Activated CD4-positive, alpha-beta T cell treated with anti-CD3 and anti-CD28 coated beads for 36 hours (primary cell): Measurements from ENCODE around the gene CPNE1. TPM values are rescaled to one million over a fixed set of nuclear protein-coding genes. Genes with fewer than 3 reads are reported as not detected.
A peak's percentile ranks its signal among the peaks of the same experiment; 100 is the strongest.
"Not testable (repeated sequence)": the region's sequence is repeated elsewhere in the genome, so short reads cannot be mapped to it uniquely, and the experiment has no call there.

ENCODE experiments used
- ATAC-seq: fragments of 200-7000 bp; cut with Tn5 transposase; one replicate; pipeline ENCODE4 v1.10.0; 2021; ENCODE audit warnings: mild to moderate bottlenecking, moderate library complexity
- CTCF ChIA-PET: fragments of 350-600 bp; sonication (Branson Sonifier 250); formaldehyde crosslinking; loops from one replicate; lab custom pipeline; 2021; ENCODE audit warnings: antibody characterized with exemption; lab: Charles Lee
- POLR2A ChIA-PET: fragments of 350-600 bp; sonication (Branson Sonifier 250); formaldehyde crosslinking; loops from one replicate; lab custom pipeline; 2021; ENCODE audit warnings: antibody characterized with exemption, inconsistent platforms; lab: Charles Lee
- DNase-seq: peaks from one replicate; pipeline ENCODE4 v3.0.0-alpha.2; 2020
- H3K27ac Mint-ChIP-seq: one replicate; pipeline ENCODE4 v1.8.0; 2021; ENCODE audit warnings: mixed read lengths
- H3K27me3 Mint-ChIP-seq: one replicate; pipeline ENCODE4 v1.8.0; 2021; ENCODE audit warnings: mixed read lengths
- H3K36me3 Mint-ChIP-seq: one replicate; pipeline ENCODE4 v1.8.0; 2021; ENCODE audit warnings: low read depth, mixed read lengths
- H3K4me1 Mint-ChIP-seq: one replicate; pipeline ENCODE4 v1.8.0; 2021; ENCODE audit warnings: mixed read lengths
- H3K4me3 Mint-ChIP-seq: one replicate; pipeline ENCODE4 v1.8.0; 2021; ENCODE audit warnings: mild to moderate bottlenecking, moderate library complexity, mixed read lengths
- H3K9me3 Mint-ChIP-seq: one replicate; pipeline ENCODE4 v1.8.0; 2021; ENCODE audit warnings: low read depth, mixed read lengths
- intact Hi-C, 2 experiments: fragments of 100-400 bp; cut with DNase I in 1 of 2; cut with micrococcal nuclease in 1 of 2; formaldehyde crosslinking; loops; one replicate each; pipeline versions ENCODE4 v1.14.2 to v1.15.1; 2022 to 2024; cut with DNase I, micrococcal nuclease
- total RNA-seq, 2 experiments: library from RNA; stranded (reverse); gene quantifications; one replicate each; pipeline ENCODE4 v1.2.3, GENCODE V29; 2021

CPNE1 gene
- total RNA-seq, 2 experiments from 2014 or later: 249 to 258 TPM

DNA sequence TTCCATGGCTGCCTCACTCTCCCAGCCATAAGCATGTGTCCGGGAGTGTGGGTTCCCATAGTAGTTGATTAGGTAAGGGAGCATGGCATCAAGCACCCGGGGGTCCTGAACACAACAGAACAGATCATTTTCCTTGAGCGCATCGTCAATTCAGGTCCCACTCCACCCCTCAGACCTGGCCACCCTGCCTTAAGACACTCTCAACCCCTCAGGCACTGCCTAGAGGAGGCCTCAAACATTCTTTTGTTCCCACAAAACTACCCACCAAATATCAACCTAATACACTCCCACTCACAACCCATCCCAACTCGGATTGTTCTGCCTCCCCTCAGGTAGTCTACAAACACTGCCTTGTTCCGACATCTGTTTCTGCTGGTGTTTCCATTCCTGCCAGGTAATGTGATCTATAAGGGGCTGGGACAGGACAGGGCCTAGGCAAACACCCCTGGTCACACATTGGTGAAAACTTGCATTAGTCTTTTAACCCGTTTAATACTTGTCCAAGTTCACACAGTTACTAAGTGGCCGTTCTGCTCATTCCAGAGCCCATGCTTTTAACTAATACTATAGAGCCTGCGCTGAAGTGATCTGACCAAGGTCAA is 33.1 kb upstream of the CPNE1 start:
- Mint-ChIP-seq H3K27ac (peak overlapping the region; percentile 49), H3K36me3 (peaks cover 48% of the 10 kb centered on the region)
- POLR2A ChIA-PET: interaction anchor here (0.6 to 1.0 kb wide), 2 partner anchors 14 to 78 kb away, joined by 5 to 6 read pairs; no protein-coding TSS in a partner anchor

DNA sequence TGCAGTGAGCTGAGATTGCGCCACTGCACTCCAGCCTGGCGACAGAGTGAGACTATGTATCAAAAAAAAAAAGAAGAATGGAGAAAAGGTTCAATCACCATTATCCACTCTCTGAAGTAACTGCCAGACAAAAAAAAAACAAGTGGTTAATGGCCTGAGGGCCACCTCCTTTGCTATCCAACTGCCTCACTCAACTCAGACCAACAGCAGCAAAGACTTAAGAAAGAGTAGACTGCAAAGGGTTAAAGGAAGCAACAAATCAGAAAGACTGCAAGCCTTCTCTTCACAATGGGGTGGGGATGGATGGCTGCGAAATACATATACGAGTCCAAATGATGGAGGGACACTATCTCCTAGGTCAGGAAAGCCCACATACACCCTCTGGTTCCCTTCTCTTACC is 31.3 kb upstream of the CPNE1 start:
- H3K36me3 Mint-ChIP-seq: peaks cover 37% of the 10 kb centered on the region
- POLR2A ChIA-PET: interaction anchor here (0.7 kb wide), 1 partner anchor 56 kb away, joined by 5 read pairs; no protein-coding TSS in a partner anchor

More for the DNA sequence above, 33.1 kb upstream of the CPNE1 start:
- Mint-ChIP-seq H3K27me3 (no peaks in the 10 kb centered on the region), H3K4me1 (peaks cover 39% of the 10 kb centered on the region), H3K9me3 (no peaks in the 10 kb centered on the region), H3K4me3 (peak overlapping the region; percentile 87)
- ATAC-seq (no peak), DNase-seq (no peak)
- CTCF ChIA-PET: no interaction called here
- intact Hi-C loops: loop anchor here (2.0 to 10.0 kb wide), 5 partner anchors 33 to 243 kb away; partner anchors contain the start of genes CEP250 (in 1 of the 2), CPNE1 (in 1 of the 2), RBM12 (in 1 of the 2) and SPAG4 (in 1 of the 2)

DNA sequence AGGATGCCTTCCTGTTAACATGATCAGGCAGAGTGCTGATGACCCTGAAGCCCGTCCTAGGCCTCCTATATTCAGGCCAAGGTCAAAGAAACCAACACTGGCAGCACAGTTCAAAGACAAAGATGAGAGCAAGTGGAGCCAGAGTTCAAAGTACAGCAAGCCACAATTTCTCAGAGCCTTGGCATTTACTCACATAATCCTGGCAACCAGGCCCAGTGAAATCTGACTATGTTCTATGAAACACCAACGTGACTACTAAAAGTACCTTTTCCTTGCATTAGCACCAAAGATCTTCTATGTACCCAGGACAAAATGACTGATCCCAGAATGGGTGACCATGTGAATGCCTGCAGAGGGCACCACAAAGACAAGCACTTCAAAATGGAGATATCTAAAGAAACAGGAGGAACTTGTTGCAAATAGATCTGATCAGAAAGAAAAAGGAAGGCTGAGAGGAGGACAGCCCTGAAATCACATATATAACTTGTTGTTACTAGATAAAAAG is 30.6 kb upstream of the CPNE1 start:
- no peaks in the 10 kb centered on the region for H3K9me3 Mint-ChIP-seq
- no peaks in the 10 kb centered on the region for H3K27me3 Mint-ChIP-seq
- H3K4me3 Mint-ChIP-seq: no peak overlapping the region
- intact Hi-C loops: loop anchor here (5.0 to 10.0 kb wide), 3 partner anchors 78 to 190 kb away; partner anchors contain the start of gene SPAG4 (in 1 of the 2)
- no peak for ATAC-seq
- H3K36me3 Mint-ChIP-seq: peaks cover 35% of the 10 kb centered on the region
- no peak for DNase-seq
- H3K4me1 Mint-ChIP-seq: peaks cover 22% of the 10 kb centered on the region
- H3K27ac Mint-ChIP-seq: no peak overlapping the region
- CTCF ChIA-PET: no interaction called here
- POLR2A ChIA-PET: no interaction called here

More for the DNA sequence above, 31.3 kb upstream of the CPNE1 start:
- Mint-ChIP-seq H3K27me3 (no peaks in the 10 kb centered on the region), H3K9me3 (no peaks in the 10 kb centered on the region), H3K4me3 (no peak overlapping the region), H3K4me1 (peaks cover 29% of the 10 kb centered on the region), H3K27ac (no peak overlapping the region)
- CTCF ChIA-PET: interaction anchor here (0.7 kb wide), 2 partner anchors 21 to 182 kb away, joined by 3 to 4 read pairs; no protein-coding TSS in a partner anchor
- intact Hi-C loops: loop anchor here (5.0 to 10.0 kb wide), 3 partner anchors 79 to 189 kb away; partner anchors contain the start of gene SPAG4 (in 1 of the 2)
- ATAC-seq: no peak
- DNase-seq: no peak

DNA sequence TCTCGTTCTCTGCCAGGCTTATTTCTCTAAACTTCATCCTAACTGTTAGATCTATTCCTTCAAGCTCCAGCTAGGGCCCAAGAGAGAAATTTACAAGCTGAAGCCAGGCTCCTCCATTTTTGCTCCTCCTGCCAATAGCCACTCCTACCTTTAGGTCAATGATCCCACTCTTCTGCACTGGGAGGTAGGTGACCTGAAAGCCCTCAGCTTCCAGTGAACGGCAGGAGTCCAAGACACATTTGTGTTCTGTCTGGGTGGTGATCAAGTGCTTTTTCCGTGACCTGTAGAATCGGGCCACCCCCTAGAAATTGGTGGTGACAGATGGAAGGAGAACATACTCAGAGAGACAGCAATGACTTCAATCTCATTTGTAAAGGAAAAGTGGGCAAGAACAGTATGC is 25.6 kb upstream of the CPNE1 start:
- Mint-ChIP-seq H3K4me1 (peaks cover under 1% of the 10 kb centered on the region), H3K4me3 (no peak overlapping the region), H3K36me3 (peaks cover 36% of the 10 kb centered on the region), H3K9me3 (no peaks in the 10 kb centered on the region), H3K27me3 (no peaks in the 10 kb centered on the region), H3K27ac (no peak overlapping the region)
- DNase-seq (no peak), ATAC-seq (no peak)
- intact Hi-C loops: loop anchor here in 1 of 2 experiments (10.0 kb wide), 1 partner anchor 195 kb away; no protein-coding TSS in a partner anchor
- ChIA-PET POLR2A (interaction anchor here (0.7 kb wide), 1 partner anchor 448 kb away, joined by 3 read pairs; no protein-coding TSS in a partner anchor), CTCF (interaction anchor here (0.6 kb wide), 1 partner anchor 60 kb away, joined by 3 read pairs; no protein-coding TSS in a partner anchor)

GRCh38 chr20:35686872-35687271 is 22.2 kb upstream of the CPNE1 start:
- POLR2A ChIA-PET, H3K4me1 Mint-ChIP-seq, H3K4me3 Mint-ChIP-seq, H3K9me3 Mint-ChIP-seq, ATAC-seq, H3K27me3 Mint-ChIP-seq, H3K27ac Mint-ChIP-seq, intact Hi-C loops: not testable (repeated sequence)
- H3K36me3 Mint-ChIP-seq: peaks cover 28% of the 10 kb centered on the region
- CTCF ChIA-PET: interaction anchor here (0.6 kb wide), 2 partner anchors 196 to 197 kb away, joined by 4 read pairs; no protein-coding TSS in a partner anchor
- peak; percentile 36 for DNase-seq

- peaks cover 33% of the 10 kb centered on the region for H3K36me3 Mint-ChIP-seq
- H3K27me3 Mint-ChIP-seq, H3K9me3 Mint-ChIP-seq, H3K4me1 Mint-ChIP-seq, H3K4me3 Mint-ChIP-seq, DNase-seq, POLR2A ChIA-PET, ATAC-seq, H3K27ac Mint-ChIP-seq, intact Hi-C loops: not testable (repeated sequence)
- CTCF ChIA-PET: interaction anchor here (0.6 to 0.7 kb wide), 3 partner anchors 79 to 212 kb away, joined by 3 to 4 read pairs (median 4); no protein-coding TSS in a partner anchor
Measured at GRCh38 chr20:35685368-35685767, 20.7 kb upstream of the CPNE1 start.

DNA sequence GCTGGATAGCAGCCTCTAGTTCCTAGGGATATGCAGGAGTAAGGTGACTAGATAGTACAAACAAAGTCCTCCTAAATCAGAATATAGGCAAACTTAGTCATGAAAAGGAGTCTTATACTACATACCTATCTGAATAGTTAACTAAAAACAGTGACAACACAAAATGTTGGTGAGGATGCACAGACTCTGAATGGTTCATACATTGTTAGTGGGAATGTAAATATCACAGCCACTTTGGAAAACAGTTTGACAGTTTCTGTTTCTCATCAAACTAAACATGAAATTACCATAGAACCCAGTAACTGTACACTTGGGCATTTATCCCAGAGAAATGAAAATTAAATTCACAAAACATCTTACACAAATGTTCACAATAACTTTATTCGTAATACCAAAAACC is 17.3 kb upstream of the CPNE1 start:
- intact Hi-C loops: no loop called here
- no peaks in the 10 kb centered on the region for H3K9me3 Mint-ChIP-seq
- H3K4me1 Mint-ChIP-seq: no peaks in the 10 kb centered on the region
- no peak overlapping the region for H3K4me3 Mint-ChIP-seq
- H3K36me3 Mint-ChIP-seq: peaks cover 13% of the 10 kb centered on the region
- ATAC-seq (no peak), DNase-seq (no peak)
- CTCF ChIA-PET: no interaction called here
- POLR2A ChIA-PET: no interaction called here
- no peak overlapping the region for H3K27ac Mint-ChIP-seq
- H3K27me3 Mint-ChIP-seq: no peaks in the 10 kb centered on the region

DNA sequence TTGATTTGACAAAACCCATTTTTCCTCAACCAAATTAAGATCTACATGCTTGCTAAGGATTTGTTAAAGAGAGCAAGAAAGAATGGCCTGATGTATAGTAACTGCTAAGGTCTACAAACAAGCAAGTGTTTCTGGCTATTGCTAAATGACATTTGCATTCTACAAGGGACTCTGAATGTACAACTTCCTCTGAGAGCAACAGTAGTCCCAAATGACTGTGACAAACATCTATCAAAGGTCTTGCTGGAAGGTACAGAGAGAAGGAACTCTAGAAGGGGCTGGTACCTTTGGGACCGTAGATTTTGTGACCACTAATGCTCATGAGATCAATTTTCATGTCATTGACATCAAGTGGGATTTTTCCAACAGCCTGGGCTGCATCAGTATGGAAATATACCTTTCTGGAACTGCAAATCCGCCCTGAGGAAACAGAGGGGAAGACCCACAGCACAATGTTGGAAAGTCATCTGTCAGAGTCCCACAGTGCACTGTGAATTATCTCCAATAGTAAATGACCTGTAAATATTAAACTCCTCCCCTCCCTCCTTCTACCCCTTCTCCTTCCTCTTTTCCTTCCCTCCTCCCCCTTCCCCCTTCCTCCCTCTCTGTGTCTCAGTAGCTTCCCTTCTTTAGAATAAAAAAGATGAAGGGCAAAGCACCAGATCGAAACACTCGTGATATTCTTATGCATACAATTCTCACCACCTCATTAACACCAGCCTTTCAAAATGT is 15.9 kb upstream of the CPNE1 start:
- H3K4me3 Mint-ChIP-seq: no peak overlapping the region
- intact Hi-C loops: no loop called here

DNA sequence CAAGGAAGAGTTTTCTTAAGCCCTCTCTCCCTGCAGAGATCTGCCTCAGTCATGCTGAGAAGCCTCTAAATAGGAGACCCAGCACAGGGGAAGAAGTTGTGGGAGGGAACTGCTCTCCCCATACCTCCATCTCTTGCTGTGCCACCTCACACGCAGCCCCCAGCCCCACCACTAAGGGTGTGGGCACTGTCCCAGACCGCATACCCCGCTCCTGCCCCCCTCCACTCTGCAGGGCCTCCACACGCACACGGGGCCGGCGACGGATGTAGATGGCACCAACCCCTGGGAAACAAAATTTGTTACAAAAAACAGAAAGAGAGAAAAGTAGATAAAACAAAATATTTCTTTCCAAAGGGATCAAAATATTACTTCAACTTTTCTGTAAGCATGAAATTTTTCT is 10.2 kb upstream of the CPNE1 start:
- Mint-ChIP-seq H3K9me3 (no peaks in the 10 kb centered on the region), H3K4me3 (no peak overlapping the region), H3K27me3 (no peaks in the 10 kb centered on the region), H3K4me1 (no peaks in the 10 kb centered on the region), H3K27ac (no peak overlapping the region), H3K36me3 (peaks cover 32% of the 10 kb centered on the region)
- intact Hi-C loops: no loop called here
- ATAC-seq: no peak
- POLR2A ChIA-PET: interaction anchor here (0.6 kb wide), 1 partner anchor 13 kb away, joined by 3 read pairs; no protein-coding TSS in a partner anchor
- no peak for DNase-seq
- CTCF ChIA-PET: interaction anchor here (0.6 to 0.9 kb wide), 2 partner anchors 21 to 55 kb away, joined by 3 read pairs; no protein-coding TSS in a partner anchor

More for the DNA sequence above, 15.9 kb upstream of the CPNE1 start:
- no peaks in the 10 kb centered on the region for H3K4me1 Mint-ChIP-seq
- ATAC-seq (no peak), DNase-seq (no peak)
- H3K27me3 Mint-ChIP-seq: no peaks in the 10 kb centered on the region
- CTCF ChIA-PET: interaction anchor here (0.7 kb wide), 1 partner anchor 232 kb away, joined by 7 read pairs; no protein-coding TSS in a partner anchor
- H3K27ac Mint-ChIP-seq: no peak overlapping the region
- H3K36me3 Mint-ChIP-seq: peaks cover 12% of the 10 kb centered on the region
- H3K9me3 Mint-ChIP-seq: no peaks in the 10 kb centered on the region
- POLR2A ChIA-PET: no interaction called here

DNA sequence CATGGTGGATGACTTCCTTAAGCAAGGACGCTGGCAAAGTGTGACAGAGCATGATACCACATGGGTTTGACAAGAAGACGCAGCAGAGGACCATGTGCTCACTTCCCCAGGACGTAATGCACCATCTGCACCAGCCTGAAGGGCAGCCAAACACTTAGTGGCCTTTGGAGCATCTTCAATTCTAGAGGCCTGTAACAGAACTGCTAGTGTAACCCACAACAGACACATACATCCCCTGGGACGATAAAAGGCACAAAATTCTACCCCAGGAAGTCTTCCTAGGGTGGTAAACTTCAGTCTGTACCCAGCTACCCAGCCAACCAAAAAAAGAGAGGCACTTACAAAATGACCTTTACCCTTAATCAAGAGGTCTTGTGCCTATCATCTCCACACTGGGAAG is 9.2 kb upstream of the CPNE1 start:
- DNase-seq: no peak
- POLR2A ChIA-PET: no interaction called here
- no peak for ATAC-seq
- Mint-ChIP-seq H3K36me3 (peaks cover 35% of the 10 kb centered on the region), H3K9me3 (no peaks in the 10 kb centered on the region), H3K4me3 (no peak overlapping the region), H3K4me1 (no peaks in the 10 kb centered on the region), H3K27me3 (no peaks in the 10 kb centered on the region), H3K27ac (no peak overlapping the region)
- CTCF ChIA-PET: no interaction called here
- intact Hi-C loops: no loop called here

- ATAC-seq (no peak), DNase-seq (no peak)
- Mint-ChIP-seq H3K27ac (no peak overlapping the region), H3K36me3 (peaks cover 37% of the 10 kb centered on the region), H3K4me1 (peaks cover 3% of the 10 kb centered on the region), H3K9me3 (no peaks in the 10 kb centered on the region), H3K4me3 (no peak overlapping the region), H3K27me3 (no peaks in the 10 kb centered on the region)
- intact Hi-C loops: no loop called here
- POLR2A ChIA-PET: no interaction called here
- CTCF ChIA-PET: interaction anchor here (1.1 kb wide), 1 partner anchor 50 kb away, joined by 3 read pairs; no protein-coding TSS in a partner anchor
Measured at GRCh38 chr20:35669681-35670080, 5.0 kb upstream of the CPNE1 start.
